ENCODE measurements around the gene ZNF511. TPM values are rescaled to one million over a fixed set of nuclear protein-coding genes. Genes with fewer than 3 reads are reported as not detected.

ZNF511 gene
- total RNA-seq, 1 experiment from 2014 or later: 44.7 TPM

GRCh38 chr10:133298466-133298865 is 10.2 kb upstream of the ZNF511 start:
- no peaks in the 10 kb centered on the region for H3K9me2 ChIP-seq (ENCODE audit: insufficient read depth)
- ChIA-PET POLR2A (ENCODE audit: unreplicated experiment) (no interaction called here), CTCF (no interaction called here)
- no peak overlapping the region for H3K27ac ChIP-seq
- peaks cover 10% of the 10 kb centered on the region; the same call in 1 of the 2 replicates for H3F3A ChIP-seq (ENCODE audit: insufficient read depth, low read depth)
- no peaks in the 10 kb centered on the region for H3K36me3 ChIP-seq (ENCODE audit: low read depth)
- H3K4me2 ChIP-seq: no peak overlapping the region
- H2AFZ ChIP-seq: no peak overlapping the region
- H3K9me3 ChIP-seq (ENCODE audit: insufficient read depth, low read depth): no peaks in the 10 kb centered on the region
- 0 out of 2 replicates have a peak, but pooled peaks cover 6% of the 10 kb centered on the region for H3K79me2 ChIP-seq (ENCODE audit: low read depth)
- no peaks in the 10 kb centered on the region; the same call in 1 of the 2 replicates for H4K20me1 ChIP-seq (ENCODE audit: insufficient read depth)
- no TSS peak for BruUV-seq (replicated peaks)
- TF ChIP-seq, protein P1, sequence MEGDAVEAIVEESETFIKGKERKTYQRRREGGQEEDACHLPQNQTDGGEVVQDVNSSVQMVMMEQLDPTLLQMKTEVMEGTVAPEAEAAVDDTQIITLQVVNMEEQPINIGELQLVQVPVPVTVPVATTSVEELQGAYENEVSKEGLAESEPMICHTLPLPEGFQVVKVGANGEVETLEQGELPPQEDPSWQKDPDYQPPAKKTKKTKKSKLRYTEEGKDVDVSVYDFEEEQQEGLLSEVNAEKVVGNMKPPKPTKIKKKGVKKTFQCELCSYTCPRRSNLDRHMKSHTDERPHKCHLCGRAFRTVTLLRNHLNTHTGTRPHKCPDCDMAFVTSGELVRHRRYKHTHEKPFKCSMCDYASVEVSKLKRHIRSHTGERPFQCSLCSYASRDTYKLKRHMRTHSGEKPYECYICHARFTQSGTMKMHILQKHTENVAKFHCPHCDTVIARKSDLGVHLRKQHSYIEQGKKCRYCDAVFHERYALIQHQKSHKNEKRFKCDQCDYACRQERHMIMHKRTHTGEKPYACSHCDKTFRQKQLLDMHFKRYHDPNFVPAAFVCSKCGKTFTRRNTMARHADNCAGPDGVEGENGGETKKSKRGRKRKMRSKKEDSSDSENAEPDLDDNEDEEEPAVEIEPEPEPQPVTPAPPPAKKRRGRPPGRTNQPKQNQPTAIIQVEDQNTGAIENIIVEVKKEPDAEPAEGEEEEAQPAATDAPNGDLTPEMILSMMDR (conservative IDR thresholded peaks at IDR 0.05): no peak
- no peak for TF ChIP-seq EZH2 (IDR thresholded peaks at IDR 0.05; ENCODE audit: low read depth)
- DNase-seq: no peak
- H3K27me3 ChIP-seq (ENCODE audit: insufficient read depth, low read depth): no peaks in the 10 kb centered on the region
- peaks cover 11% of the 10 kb centered on the region for H3K4me1 ChIP-seq (replicated peaks; ENCODE audit: insufficient read depth)
- intact Hi-C loops (cut with micrococcal nuclease; ENCODE audit: unreplicated experiment): no loop called here
- no peak overlapping the region for H3K4me3 ChIP-seq

DNA sequence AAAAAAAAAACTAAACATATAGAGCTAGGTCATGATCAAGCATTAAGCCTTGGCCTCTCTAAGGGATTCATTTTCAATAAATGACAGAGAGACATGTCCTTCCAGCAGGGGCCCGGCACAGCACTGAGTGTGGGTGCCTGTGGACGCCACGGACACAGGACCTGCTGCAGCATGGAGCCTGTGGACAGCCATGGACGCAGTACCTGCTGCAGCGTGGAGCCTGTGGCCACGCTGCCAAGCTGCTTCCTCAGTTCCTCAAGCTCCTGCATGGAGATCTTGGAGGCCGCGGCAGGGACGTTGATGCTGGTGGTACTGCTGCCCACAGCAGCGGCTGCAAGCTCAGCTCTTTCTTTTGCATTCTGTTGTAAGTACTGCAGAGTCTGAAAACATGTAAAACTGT is 9.5 kb upstream of the ZNF511 start:
- Histone ChIP-seq H3K27me3 (ENCODE audit: insufficient read depth, low read depth) (no peaks in the 10 kb centered on the region), H2AFZ (no peak overlapping the region), H3K9me2 (ENCODE audit: insufficient read depth) (no peaks in the 10 kb centered on the region), H3K36me3 (ENCODE audit: low read depth) (no peaks in the 10 kb centered on the region), H4K20me1 (ENCODE audit: insufficient read depth) (peaks cover 3% of the 10 kb centered on the region; the same call in 1 of the 2 replicates), H3F3A (ENCODE audit: insufficient read depth, low read depth) (peaks cover 3% of the 10 kb centered on the region; the same call in 1 of the 2 replicates), H3K27ac (no peak overlapping the region), H3K4me2 (no peak overlapping the region), H3K9me3 (ENCODE audit: insufficient read depth, low read depth) (no peaks in the 10 kb centered on the region), H3K79me2 (ENCODE audit: low read depth) (peaks cover 10% of the 10 kb centered on the region; the same call in 1 of the 2 replicates), H3K4me3 (no peak overlapping the region), H3K4me1 (replicated peaks; ENCODE audit: insufficient read depth) (peaks cover 3% of the 10 kb centered on the region)
- POLR2A ChIA-PET (ENCODE audit: unreplicated experiment): no interaction called here
- TF ChIP-seq, protein P1 (conservative IDR thresholded peaks at IDR 0.05): no peak
- no peak for TF ChIP-seq EZH2 (IDR thresholded peaks at IDR 0.05; ENCODE audit: low read depth)
- intact Hi-C loops (cut with micrococcal nuclease; ENCODE audit: unreplicated experiment): no loop called here
- BruUV-seq (replicated peaks): no TSS peak
- no peak for DNase-seq
- CTCF ChIA-PET: no interaction called here

DNA sequence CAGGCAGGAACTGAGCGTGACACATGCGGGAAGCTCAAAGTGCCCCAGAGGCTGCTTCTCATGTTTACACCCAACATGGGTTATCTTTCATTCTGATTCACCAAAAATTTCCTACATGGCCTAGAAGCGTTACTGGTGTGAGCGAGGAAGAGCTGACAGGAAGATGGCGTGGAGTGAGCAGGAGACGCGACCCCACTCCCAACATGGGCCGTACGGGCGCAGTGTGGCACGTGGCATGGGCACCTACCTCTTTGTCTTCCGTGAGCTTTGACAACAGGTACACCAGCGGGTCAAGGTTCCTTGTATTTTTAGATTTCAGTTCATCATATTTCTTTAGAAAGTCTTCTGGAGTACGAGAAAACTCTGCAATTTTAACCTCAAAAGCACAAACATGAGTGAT is 9.0 kb upstream of the ZNF511 start:
- H3K4me2 ChIP-seq: no peak overlapping the region
- no peak overlapping the region for H3K4me3 ChIP-seq
- no peaks in the 10 kb centered on the region for H3K9me2 ChIP-seq (ENCODE audit: insufficient read depth)
- H3K79me2 ChIP-seq (ENCODE audit: low read depth): peaks cover 12% of the 10 kb centered on the region; the same call in 1 of the 2 replicates
- TF ChIP-seq EZH2 (IDR thresholded peaks at IDR 0.05; ENCODE audit: low read depth): no peak
- TF ChIP-seq, protein P1 (conservative IDR thresholded peaks at IDR 0.05): no peak
- no peak overlapping the region for H3K27ac ChIP-seq
- no peaks in the 10 kb centered on the region for H3K36me3 ChIP-seq (ENCODE audit: low read depth)
- intact Hi-C loops (cut with micrococcal nuclease; ENCODE audit: unreplicated experiment): loop anchor here (10.0 kb wide), 1 partner anchor 155 kb away; no protein-coding TSS in a partner anchor
- no TSS peak for BruUV-seq (replicated peaks)
- POLR2A ChIA-PET (ENCODE audit: unreplicated experiment): no interaction called here
- H3K4me1 ChIP-seq (replicated peaks; ENCODE audit: insufficient read depth): no peaks in the 10 kb centered on the region
- no peaks in the 10 kb centered on the region for H3K27me3 ChIP-seq (ENCODE audit: insufficient read depth, low read depth)
- CTCF ChIA-PET: no interaction called here
- H2AFZ ChIP-seq: no peak overlapping the region
- H3K9me3 ChIP-seq (ENCODE audit: insufficient read depth, low read depth): no peaks in the 10 kb centered on the region
- H3F3A ChIP-seq (ENCODE audit: insufficient read depth, low read depth): no peaks in the 10 kb centered on the region
- H4K20me1 ChIP-seq (ENCODE audit: insufficient read depth): peaks cover 6% of the 10 kb centered on the region; the same call in 1 of the 2 replicates
- DNase-seq: no peak
